K562 (cell line): ENCODE results near the gene HTR2B.

ENCODE experiments used
- CEBPG ChIP-seq, 3 experiments: fragments of 200-800 bp in 1 of 3; sonication (Bioruptor generic) in 1 of 3; sonication (generic) in 1 of 3; formaldehyde crosslinking in 1 of 3; IDR thresholded peaks in 2 of 3; conservative IDR thresholded peaks in 1 of 3; 2 replicates each; pipeline versions ENCODE4 v1.6.1 to v1.8.0; 2016 to 2022; ENCODE audit warnings: missing compliant biosample characterization in 2 of 3, missing genetic modification characterization in 2 of 3, mild to moderate bottlenecking in 1 of 3, missing genetic modification reagents in 1 of 3
- FOXM1 ChIP-seq, 2 experiments: fragments of 450-650 bp in 1 of 2; sonication (generic) in 1 of 2; formaldehyde crosslinking in 1 of 2; IDR thresholded peaks; 2 replicates each; pipeline versions ENCODE4 v1.6.1 to v1.9.0; 2017 to 2022; ENCODE audit warnings: low read depth in 2 of 2, mild to moderate bottlenecking in 2 of 2, missing genetic modification reagents in 1 of 2, moderate library complexity in 1 of 2
- HDAC6 ChIP-seq: IDR thresholded peaks from 2 replicates; pipeline ENCODE4 v1.6.1; 2012; ENCODE audit warnings: low read depth, mild to moderate bottlenecking, control low read depth, inconsistent platforms, low read length, moderate library complexity
- POLR3A ChIP-seq: IDR thresholded peaks from 2 replicates; pipeline ENCODE4 v1.6.1; 2011; ENCODE audit warnings: borderline replicate concordance, mild to moderate bottlenecking, moderate library complexity; ENCODE audit not compliant: insufficient read length, insufficient read depth; ENCODE audit errors: extremely low read depth
- TBL1XR1 ChIP-seq, 2 experiments: IDR thresholded peaks; 2 replicates each; pipeline ENCODE4 v1.6.1; 2012; ENCODE audit warnings: improper control_type of control experiment in 2 of 2, low read length in 2 of 2, mild to moderate bottlenecking in 1 of 2
- TCF7 ChIP-seq: sonication (generic); IDR thresholded peaks from 2 replicates; pipeline ENCODE4 v1.6.1; 2016; ENCODE audit warnings: antibody characterized with exemption, borderline replicate concordance

DNA sequence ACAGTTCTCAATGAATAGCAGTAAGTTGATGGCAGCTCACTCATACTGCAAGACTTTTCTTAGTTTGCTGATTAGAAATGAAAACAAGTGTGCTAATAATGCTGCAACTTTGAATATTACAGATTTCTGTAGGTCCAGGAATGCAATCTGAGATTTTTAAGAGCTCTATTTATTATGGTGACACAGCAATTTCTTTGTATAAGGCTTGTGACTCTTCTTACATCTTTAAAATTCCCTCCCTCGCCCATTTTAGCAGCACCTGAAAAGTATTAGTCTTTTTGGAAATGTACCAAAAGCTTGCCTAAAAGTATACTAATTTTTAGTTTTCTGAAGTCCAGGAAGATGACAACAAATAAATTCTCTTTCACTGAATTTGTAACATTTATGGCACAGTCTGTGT, 4.4 kb upstream of the HTR2B start:
- no peak for TF ChIP-seq FOXM1 (IDR thresholded peaks at IDR 0.05; ENCODE audit: low read depth)
- TF ChIP-seq FOXM1 (CRISPR knock-in tag; IDR thresholded peaks at IDR 0.05; ENCODE audit: low read depth): no peak
- no peak for TF ChIP-seq TCF7
- TF ChIP-seq TBL1XR1 (IDR thresholded peaks at IDR 0.05; ENCODE audit: low read length in 2 of 2): no peak
- TF ChIP-seq CEBPG (CRISPR knock-in tag; IDR thresholded peaks at IDR 0.05): no peak
- no peak for TF ChIP-seq CEBPG (tag; conservative IDR thresholded peaks at IDR 0.05 in 1 of 2, IDR thresholded peaks at IDR 0.05 in 1 of 2)
- no peak for TF ChIP-seq POLR3A
- TF ChIP-seq HDAC6: no peak
